OCI-LY1 (cell line): ENCODE results near the gene ABCA8.

Source experiments
- CTCF ChIP-seq: fragments of 200-600 bp; sonication (generic), shearing (Covaris generic); IDR thresholded peaks from 2 replicates; pipeline ENCODE4 v1.5.1; 2017; ENCODE audit warnings: mild to moderate bottlenecking, antibody characterized with exemption, low read length, moderate library complexity, mixed read lengths
- EZH2 ChIP-seq: fragments of 200-600 bp; sonication (generic), shearing (Covaris generic); IDR thresholded peaks from 2 replicates; pipeline ENCODE4 v1.8.0; 2017; ENCODE audit warnings: borderline replicate concordance, mixed run types, mild to moderate bottlenecking, antibody characterized with exemption, low read length, moderate library complexity, mixed read lengths

GRCh38 chr17:68831170-68831569 is 124.0 kb downstream of the ABCA8 start:
- TF ChIP-seq CTCF: no peak
- no peak for TF ChIP-seq EZH2
